NB4 (cell line): Measurements from ENCODE around the gene ZBTB7C.

Experiments
- DNase-seq: peaks from one replicate; pipeline ENCODE4 v3.0.0; 2010; ENCODE audit warnings: low read depth
- H3K4me3 ChIP-seq: one replicate; pipeline ENCODE4 v1.5.1; 2011; ENCODE audit warnings: mild to moderate bottlenecking, low read depth, low read length, moderate library complexity
- MYC ChIP-seq: IDR thresholded peaks from 2 replicates; pipeline ENCODE4 v1.6.1; 2011; ENCODE audit warnings: low read depth, low read length
- POLR2A ChIP-seq: IDR thresholded peaks from 2 replicates; pipeline ENCODE4 v1.6.1; 2011; ENCODE audit warnings: mild to moderate bottlenecking; ENCODE audit not compliant: insufficient read length; ENCODE audit errors: extremely low read depth
- TF ChIP-seq, protein P1 (sequence below): IDR thresholded peaks from one replicate; pipeline ENCODE4 v1.5.1; 2012; ENCODE audit warnings: low read depth, low read length
- TF ChIP-seq, protein P2 (sequence below): IDR thresholded peaks from 2 replicates; pipeline ENCODE4 v1.6.1; 2011; ENCODE audit warnings: low read depth, low read length

The ZBTB7C gene

DNA sequence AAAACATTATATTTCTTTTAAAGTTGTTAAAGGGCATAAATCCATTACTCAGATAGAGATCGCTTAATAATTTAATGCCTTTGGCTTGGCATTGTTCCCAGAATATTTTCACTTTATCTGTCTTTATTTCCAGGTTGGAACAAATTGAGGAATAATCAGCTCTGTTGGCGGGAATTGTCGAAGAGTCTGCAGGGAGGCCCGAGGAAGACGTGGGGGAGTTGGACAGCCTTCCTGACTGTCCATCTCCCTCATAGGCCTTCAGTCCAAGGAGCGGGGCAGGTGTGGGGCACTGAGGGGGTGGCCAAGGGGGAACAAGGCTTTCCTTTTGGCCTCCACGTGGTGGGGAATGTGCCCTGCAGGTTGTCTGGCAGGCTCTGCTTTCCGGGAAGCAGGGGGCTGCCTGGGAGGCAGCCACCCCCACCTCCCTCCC lies 179.6 kb downstream of the ZBTB7C start:
- no peak for TF ChIP-seq POLR2A
- H3K4me3 ChIP-seq, result no peak overlapping the region
- DNase-seq, result no peak

DNA sequence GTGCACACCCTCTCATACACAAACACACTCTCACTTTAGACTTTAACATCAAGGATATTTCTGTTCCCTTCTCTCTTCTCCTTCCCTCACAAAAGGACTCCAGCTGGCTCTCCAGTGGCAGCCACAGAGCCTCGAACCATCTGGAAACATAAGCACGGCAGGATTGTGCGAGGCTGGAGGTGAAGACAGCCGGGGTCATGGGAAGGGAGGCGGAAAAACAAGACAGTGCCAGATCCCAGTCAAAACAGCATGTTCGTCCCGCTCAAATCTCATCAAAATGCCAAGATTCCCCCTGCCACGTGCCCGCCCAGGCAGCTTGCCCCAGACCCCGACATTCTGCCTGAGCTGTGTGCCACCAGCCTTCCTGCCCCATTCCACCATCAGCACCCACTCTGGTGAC lies 180.3 kb downstream of the ZBTB7C start:
- TF ChIP-seq POLR2A, result no peak
- H3K4me3 ChIP-seq, result no peak overlapping the region
- DNase-seq, result no peak

DNA sequence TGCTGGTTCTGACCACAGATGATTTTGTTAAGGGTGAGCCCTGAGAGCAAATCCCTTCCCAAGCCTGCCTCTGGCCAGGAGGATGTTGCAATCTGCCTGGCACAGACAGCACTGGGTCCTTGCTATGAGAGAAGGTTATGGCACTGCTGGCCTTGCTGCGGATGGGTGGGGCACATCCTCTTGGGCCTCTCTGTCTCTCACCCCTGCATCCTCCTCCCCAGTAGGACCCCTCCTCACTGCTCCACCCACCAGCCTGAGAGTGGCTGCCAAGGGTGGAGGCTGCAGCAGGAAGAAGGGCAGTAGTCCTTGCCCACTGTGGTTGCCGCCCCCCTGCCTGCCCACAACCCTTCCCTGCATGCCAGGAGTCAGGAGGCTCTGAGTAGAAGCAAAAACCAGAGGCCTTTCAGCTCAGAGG lies 180.9 kb downstream of the ZBTB7C start:
- H3K4me3 ChIP-seq, result no peak overlapping the region
- DNase-seq, result no peak
- no peak for TF ChIP-seq POLR2A

DNA sequence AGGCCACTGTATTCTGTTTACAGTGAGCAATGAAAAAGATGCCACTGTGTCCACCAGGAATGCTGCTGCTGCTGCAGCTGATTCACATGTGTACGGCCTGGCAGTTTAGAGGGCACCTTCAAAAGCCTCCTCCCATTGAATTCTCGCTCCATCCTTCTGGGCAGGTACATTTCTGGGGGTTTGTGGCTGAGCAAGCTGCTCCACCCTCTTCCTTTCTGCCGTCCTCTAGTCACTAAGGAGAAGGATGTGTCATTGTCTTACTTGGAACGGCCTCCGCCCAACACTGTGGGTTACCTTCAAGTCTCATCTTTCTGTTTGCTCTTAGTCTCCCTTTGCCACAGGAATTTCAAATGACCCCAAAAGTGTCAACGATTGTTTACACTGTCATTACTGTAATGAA lies 182.0 kb downstream of the ZBTB7C start:
- TF ChIP-seq MYC, result no peak
- DNase-seq, result no peak
- no peak overlapping the region for H3K4me3 ChIP-seq

DNA sequence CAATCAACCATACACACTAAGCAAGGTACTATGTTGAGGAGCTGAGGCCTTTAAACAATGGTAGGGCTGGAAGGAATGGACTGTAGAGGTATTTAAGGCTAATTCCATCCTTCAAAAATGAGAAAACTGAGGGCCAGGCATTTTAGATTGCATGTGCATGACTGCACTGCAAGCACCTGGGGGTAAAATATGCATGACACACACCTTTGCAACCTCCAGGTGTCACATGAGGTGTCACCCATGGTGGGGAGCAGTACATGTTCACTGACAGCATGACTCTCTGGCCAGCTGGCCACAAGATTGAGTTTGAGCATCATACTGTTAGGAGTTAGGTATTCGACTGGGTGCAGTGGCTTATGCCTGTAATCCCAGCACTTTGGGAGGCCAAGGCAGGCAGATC lies 182.8 kb downstream of the ZBTB7C start:
- TF ChIP-seq MYC (no peak), POLR2A (no peak)
- TF ChIP-seq, protein P1, sequence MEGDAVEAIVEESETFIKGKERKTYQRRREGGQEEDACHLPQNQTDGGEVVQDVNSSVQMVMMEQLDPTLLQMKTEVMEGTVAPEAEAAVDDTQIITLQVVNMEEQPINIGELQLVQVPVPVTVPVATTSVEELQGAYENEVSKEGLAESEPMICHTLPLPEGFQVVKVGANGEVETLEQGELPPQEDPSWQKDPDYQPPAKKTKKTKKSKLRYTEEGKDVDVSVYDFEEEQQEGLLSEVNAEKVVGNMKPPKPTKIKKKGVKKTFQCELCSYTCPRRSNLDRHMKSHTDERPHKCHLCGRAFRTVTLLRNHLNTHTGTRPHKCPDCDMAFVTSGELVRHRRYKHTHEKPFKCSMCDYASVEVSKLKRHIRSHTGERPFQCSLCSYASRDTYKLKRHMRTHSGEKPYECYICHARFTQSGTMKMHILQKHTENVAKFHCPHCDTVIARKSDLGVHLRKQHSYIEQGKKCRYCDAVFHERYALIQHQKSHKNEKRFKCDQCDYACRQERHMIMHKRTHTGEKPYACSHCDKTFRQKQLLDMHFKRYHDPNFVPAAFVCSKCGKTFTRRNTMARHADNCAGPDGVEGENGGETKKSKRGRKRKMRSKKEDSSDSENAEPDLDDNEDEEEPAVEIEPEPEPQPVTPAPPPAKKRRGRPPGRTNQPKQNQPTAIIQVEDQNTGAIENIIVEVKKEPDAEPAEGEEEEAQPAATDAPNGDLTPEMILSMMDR, result no peak
- TF ChIP-seq, protein P2, sequence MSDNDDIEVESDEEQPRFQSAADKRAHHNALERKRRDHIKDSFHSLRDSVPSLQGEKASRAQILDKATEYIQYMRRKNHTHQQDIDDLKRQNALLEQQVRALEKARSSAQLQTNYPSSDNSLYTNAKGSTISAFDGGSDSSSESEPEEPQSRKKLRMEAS, result no peak
- DNase-seq, result no peak
- H3K4me3 ChIP-seq, result no peak overlapping the region

DNA sequence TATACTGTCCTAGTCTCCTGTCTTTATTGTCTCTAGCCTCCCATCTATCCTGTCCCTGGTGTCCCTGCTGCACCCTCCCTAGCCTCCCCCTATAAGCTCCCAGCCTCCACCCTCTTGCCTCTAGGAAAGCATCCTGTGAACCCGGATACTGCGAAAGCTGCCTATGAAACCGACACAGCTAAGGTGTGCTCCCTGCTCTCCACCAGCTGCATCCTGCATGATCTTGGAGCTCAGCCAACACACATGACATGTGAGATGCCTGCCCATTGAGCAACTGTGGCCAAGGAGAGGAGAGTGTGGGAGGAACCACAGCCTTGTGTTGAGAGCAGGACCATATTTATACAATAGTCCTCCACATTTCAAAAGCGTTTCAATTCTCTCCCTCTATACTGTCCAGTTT lies 187.1 kb downstream of the ZBTB7C start:
- no peak overlapping the region for H3K4me3 ChIP-seq
- no peak for TF ChIP-seq POLR2A
- TF ChIP-seq, protein P2, result peak; percentile 70
- peak; percentile 56; the same call in 1 of the 2 replicates for TF ChIP-seq MYC
- peak; percentile 68 for DNase-seq

DNA sequence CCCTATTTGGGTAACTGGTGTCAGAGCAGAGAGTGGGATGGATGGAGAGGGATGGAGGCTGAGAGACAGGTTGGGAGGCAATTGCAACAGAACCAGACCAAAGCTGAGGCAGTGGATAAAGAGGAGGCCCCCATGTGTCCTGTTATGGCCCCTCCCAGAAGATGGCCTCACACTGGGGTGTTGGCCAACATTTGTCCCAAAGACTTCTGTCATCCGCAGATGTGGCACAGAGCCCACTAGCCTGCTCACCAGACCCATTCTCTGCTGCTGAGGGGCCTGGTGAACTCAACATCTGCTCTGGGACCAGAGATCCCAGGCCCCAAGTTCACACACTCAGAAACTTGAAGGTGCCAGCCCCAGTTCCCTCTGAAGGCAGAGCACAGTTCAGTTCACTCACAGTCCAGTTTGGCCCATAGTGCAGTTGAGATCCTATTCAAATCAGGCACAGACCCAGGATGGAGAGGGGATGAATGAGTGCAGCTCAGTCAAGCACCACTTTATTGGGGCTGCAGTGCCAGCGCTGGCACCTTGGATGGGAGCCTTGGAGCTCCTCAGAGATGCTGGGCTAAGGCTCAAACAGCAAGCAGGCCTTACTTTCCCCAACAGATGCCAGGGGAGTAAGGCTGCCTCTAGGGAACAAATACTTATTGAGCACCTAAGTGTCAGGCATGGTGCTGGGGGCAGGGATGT lies 189.2 kb downstream of the ZBTB7C start:
- TF ChIP-seq, protein P2, result no peak
- TF ChIP-seq MYC (no peak), POLR2A (no peak)
- TF ChIP-seq, protein P1, result no peak
- no peak overlapping the region for H3K4me3 ChIP-seq
- DNase-seq, result no peak

DNA sequence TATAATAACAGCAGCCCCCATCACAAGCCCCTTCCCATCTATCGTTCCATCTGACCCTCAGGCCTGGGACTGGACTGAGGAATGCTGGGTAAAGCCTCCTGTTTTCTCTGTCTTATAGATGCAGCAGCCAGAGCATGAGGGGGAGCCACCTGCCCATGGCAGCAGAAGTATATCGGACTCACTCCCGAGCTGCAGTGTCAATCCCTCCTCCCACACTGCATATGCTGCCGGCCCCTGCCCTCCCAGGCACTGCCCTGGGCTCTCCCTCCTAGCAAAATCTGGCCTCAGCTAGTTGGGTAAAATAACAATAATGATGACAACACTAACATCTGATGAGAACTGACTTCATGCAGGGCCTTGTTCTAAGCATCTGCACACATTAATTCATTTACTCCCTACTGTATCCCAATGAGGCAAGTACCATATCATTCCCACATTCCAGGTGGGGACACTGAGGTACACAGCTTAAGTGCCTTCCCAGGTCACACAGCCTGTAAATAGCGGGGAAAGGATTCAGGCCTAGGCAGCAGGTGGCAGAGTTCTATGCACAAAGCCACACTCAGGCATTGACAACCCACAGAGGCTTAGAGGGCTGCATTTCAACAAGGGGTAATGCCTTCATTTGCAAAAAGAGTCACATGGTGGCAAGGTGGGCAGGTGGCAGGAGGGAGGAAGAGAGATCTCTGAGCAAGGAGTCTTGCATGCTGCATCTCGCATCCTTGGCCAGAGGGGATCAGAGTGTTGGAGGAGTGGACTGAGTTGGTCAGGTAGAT lies 190.0 kb downstream of the ZBTB7C start:
- no peak overlapping the region for H3K4me3 ChIP-seq
- DNase-seq, result no peak
- TF ChIP-seq, protein P2, result no peak
- TF ChIP-seq, protein P1, result no peak
- TF ChIP-seq MYC, result no peak
- no peak for TF ChIP-seq POLR2A
